ENCODE results near the gene KCND1.

The KCND1 gene

GRCh38 chrX:48974574-48974973 is 2.9 kb upstream of the KCND1 start:
- DNase-seq, result no peak

- DNase-seq, result no peak
These were observed 2.4 kb upstream of the KCND1 start for GRCh38 chrX:48974033-48974432.

GRCh38 chrX:48972220-48973164 is 848 bp upstream of the KCND1 start:
- DNase-seq, result peak; percentile 48

GRCh38 chrX:48969471-48969870 is 2.2 kb downstream of the KCND1 start:
- no peak for DNase-seq

GRCh38 chrX:48968377-48968776 is 3.3 kb downstream of the KCND1 start:
- no peak for DNase-seq

- DNase-seq, result peak; percentile 65
These were observed 4.7 kb downstream of the KCND1 start for GRCh38 chrX:48966796-48967579.

- no peak for DNase-seq
These were observed 5.7 kb downstream of the KCND1 start for GRCh38 chrX:48965959-48966358.

- DNase-seq, result no peak
These were observed 10.0 kb downstream of the KCND1 start for GRCh38 chrX:48961585-48962091.

- no peak for DNase-seq
These were observed 11.4 kb downstream of the KCND1 start for GRCh38 chrX:48960291-48960690.

- peak; percentile 68 for DNase-seq
These were observed 13.0 kb downstream of the KCND1 start for GRCh38 chrX:48958635-48959094.

- DNase-seq, result peak; percentile 98
These were observed 13.6 kb downstream of the KCND1 start for GRCh38 chrX:48957827-48958634.

GRCh38 chrX:48957477-48957826 is 14.2 kb downstream of the KCND1 start, which contains the start of gene OTUD5:
OTUD5 (minus strand) TSS chrX:48957607; CDS start chrX:48957570, 37 bp downstream.
- peak; percentile 69 for DNase-seq

- DNase-seq, result no peak
These were observed 14.8 kb downstream of the KCND1 start for GRCh38 chrX:48956728-48957414.

GRCh38 chrX:48948589-48948988 is 23.1 kb downstream of the KCND1 start:
- no peak for DNase-seq

- DNase-seq, result peak; percentile 29
These were observed 25.9 kb downstream of the KCND1 start for GRCh38 chrX:48945517-48946348.

- DNase-seq, result no peak
These were observed 28.7 kb downstream of the KCND1 start for GRCh38 chrX:48942895-48943294.

GRCh38 chrX:48940404-48940955 is 31.2 kb downstream of the KCND1 start:
- DNase-seq, result no peak

- DNase-seq, result no peak
These were observed 32.0 kb downstream of the KCND1 start for GRCh38 chrX:48939524-48940228.

- DNase-seq, result no peak
These were observed 32.8 kb downstream of the KCND1 start for GRCh38 chrX:48938721-48939425.

Measured in fibroblast of skin of back (primary cell).